Activated CD8-positive, alpha-beta memory T cell treated with anti-CD3 and anti-CD28 coated beads for 4 hours (primary cell): ENCODE measurements around the gene RAD51.

Source experiments
- DNase-seq, 2 donors: peaks; one replicate each; pipeline ENCODE4 v3.0.0-alpha.2; 2020; ENCODE audit warnings: low read depth in 2 of 2

The RAD51 gene

GRCh38 chr15:40722354-40722753 lies 27.4 kb downstream of the RAD51 start:
- no peak for DNase-seq

- no peak for DNase-seq
Measured at GRCh38 chr15:40722934-40723333, 28.0 kb downstream of the RAD51 start.

- no peak for DNase-seq
Measured at GRCh38 chr15:40723919-40724318, 28.9 kb downstream of the RAD51 start.

GRCh38 chr15:40731034-40731433 lies 36.1 kb downstream of the RAD51 start:
- no peak for DNase-seq

- DNase-seq = no peak
Measured at GRCh38 chr15:40736575-40736974, 41.6 kb downstream of the RAD51 start.

GRCh38 chr15:40737048-40737447 lies 42.1 kb downstream of the RAD51 start:
- no peak for DNase-seq

GRCh38 chr15:40739047-40739446 lies 44.1 kb downstream of the RAD51 start:
- no peak for DNase-seq

- DNase-seq = no peak
Measured at GRCh38 chr15:40739854-40740253, 44.9 kb downstream of the RAD51 start.

- no peak for DNase-seq
Measured at GRCh38 chr15:40743485-40743901, 48.5 kb downstream of the RAD51 start.

- peak; percentile 50 to 61 for DNase-seq
Measured at GRCh38 chr15:40743921-40744814, 49.2 kb downstream of the RAD51 start.

GRCh38 chr15:40744815-40745152 lies 49.8 kb downstream of the RAD51 start:
- DNase-seq = no peak

- DNase-seq = no peak
Measured at GRCh38 chr15:40746916-40747418, 52.0 kb downstream of the RAD51 start.

- no peak for DNase-seq
Measured at GRCh38 chr15:40747685-40748631, 53.0 kb downstream of the RAD51 start.

- no peak for DNase-seq
Measured at GRCh38 chr15:40749151-40749630, 54.2 kb downstream of the RAD51 start.

GRCh38 chr15:40750885-40751284 lies 55.9 kb downstream of the RAD51 start:
- no peak for DNase-seq

- DNase-seq = no peak
Measured at GRCh38 chr15:40751745-40752144, 56.8 kb downstream of the RAD51 start.

GRCh38 chr15:40754574-40754882 lies 59.6 kb downstream of the RAD51 start:
- no peak for DNase-seq

- peak; percentile 83 to 84 for DNase-seq
Measured at GRCh38 chr15:40754883-40755811, 60.2 kb downstream of the RAD51 start, which contains the start of gene RMDN3. RMDN3 (minus strand) TSS chr15:40755254; CDS start chr15:40754783, 471 bp downstream.

- no peak for DNase-seq
Measured at GRCh38 chr15:40755812-40756208, 60.8 kb downstream of the RAD51 start.

- no peak for DNase-seq
Measured at GRCh38 chr15:40756938-40757337, 62.0 kb downstream of the RAD51 start.

- DNase-seq = no peak
Measured at GRCh38 chr15:40759961-40760360, 65.0 kb downstream of the RAD51 start.
